Measurements from ENCODE around the gene ASPG.

ASPG gene

DNA sequence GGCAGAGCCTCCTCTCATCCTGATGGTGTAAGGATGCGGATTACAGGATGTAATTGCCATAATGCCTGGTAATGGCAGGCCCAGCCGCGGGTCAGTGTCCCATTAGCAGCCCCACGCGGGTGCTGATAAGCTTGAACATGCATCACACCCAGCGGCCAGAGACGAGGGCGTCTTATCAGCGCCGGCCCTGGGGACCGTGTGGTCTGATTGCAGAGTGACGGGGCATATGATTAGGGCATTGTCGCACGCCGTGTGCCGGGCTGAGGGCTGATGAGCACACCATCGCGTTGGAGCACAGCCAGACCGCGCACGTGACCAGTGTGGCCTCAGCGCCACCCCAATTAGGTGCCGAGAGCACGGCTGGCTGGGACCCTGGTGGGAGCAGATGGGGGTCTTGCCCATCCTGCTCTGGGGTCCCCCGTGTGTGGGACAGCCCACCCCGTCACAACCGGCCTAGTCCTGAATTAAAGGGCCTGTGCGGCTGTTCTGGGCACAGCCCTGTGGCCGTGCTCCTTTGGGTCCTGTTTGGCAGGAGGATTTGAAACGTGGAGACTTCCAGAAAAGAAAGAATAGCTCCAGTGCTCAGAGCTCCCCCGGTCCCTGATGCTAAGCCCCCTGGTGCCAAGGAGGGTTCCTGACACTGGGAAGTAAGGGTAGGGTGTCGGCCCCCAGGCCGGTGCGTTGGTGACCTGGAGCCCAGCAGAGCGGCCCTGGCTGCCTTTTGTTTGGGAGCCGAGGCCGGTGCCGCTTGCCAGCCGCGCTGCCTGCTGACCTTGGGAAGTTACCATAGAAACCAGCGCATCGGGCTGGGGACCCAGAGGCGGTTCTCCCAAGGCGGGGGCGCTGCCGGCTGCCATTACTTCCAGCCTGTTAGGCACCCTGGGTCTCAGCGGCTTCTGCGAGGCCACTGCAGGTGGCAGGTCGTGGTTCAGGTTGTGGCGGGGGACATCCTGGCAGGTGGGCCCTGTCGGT, 73.6 kb downstream of the ASPG start:
- Histone ChIP-seq H3K9me3 (ENCODE audit: control insufficient read depth, low read length) (no peaks in the 10 kb centered on the region), H3K27me3 (replicated peaks; ENCODE audit: control insufficient read depth, insufficient read depth, low read length) (peaks cover 3% of the 10 kb centered on the region), H3K9ac (ENCODE audit: low read length) (no peak overlapping the region), H3K4me3 (ENCODE audit: low read length) (no peak overlapping the region), H3K4me1 (ENCODE audit: control insufficient read depth, insufficient read depth, low read length) (no peaks in the 10 kb centered on the region), H3K36me3 (ENCODE audit: control insufficient read depth, insufficient read depth, low read length, severe bottlenecking) (no peaks in the 10 kb centered on the region)
- no peak for DNase-seq (ENCODE audit: low read depth)

DNA sequence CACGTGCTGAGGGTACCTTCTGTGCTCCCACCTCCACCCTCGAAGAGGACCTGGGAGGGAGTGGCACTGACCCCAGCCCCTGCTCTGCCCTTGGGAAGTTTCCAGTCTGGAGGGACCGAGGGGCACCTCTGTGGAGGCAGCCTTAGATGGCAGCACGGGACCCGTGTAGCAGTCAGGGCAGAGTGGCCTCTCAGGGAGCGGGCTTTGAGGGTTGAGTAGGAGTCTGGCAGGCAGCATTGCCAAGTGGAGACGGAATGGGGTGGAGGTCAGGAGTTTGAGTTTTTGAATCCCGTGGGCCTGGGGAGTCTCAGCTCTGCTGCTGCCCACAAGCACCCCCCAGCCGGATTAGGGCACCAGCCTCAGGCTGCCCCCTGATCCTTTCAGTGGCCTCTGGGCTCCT, 74.5 kb downstream of the ASPG start:
- no peak for DNase-seq (ENCODE audit: low read depth)
- H3K4me1 ChIP-seq (ENCODE audit: control insufficient read depth, insufficient read depth, low read length), result no peaks in the 10 kb centered on the region

DNA sequence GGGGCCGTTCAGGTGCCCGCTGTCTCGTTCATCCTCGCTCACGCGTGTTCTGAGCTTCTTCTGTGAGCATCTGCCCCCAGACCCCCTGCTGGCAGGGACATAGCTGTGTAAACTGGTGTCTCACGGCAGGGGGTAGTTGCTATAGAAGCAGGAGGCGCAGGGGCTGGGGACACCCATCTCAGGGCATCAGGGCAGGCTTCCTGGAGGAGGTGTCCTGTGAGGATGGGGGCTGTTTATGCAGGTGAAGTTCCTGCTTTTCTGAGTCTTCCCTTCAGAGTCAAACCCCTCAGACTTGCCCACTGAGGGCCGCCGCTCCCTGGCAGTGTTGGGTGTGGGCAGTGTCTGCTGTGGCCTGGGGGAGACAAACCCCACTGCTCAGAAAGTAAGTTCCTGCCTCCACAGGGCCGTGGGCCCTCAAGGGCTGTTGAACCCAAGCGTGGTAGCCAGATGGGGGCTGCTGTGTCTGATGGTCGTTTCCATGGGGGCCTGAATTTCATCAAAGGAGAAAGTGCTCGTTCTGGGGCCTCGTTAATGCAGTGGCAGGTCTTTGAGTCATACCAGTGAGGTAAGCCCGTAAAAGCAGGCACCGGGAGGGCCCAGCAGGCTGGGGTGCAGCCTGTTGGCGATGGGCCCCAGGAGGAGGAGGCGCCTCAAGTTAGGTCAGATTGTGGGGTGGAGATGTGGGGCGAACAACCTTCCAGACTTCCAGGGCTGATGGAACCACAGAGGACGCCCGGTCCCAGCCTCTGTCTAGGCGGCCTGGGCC, 76.3 kb downstream of the ASPG start:
- H3K9ac ChIP-seq (ENCODE audit: low read length), result no peak overlapping the region
- DNase-seq (ENCODE audit: low read depth), result no peak
- no peaks in the 10 kb centered on the region for H3K36me3 ChIP-seq (ENCODE audit: control insufficient read depth, insufficient read depth, low read length, severe bottlenecking)
- H3K4me3 ChIP-seq (ENCODE audit: low read length), result no peak overlapping the region
- no peaks in the 10 kb centered on the region for H3K4me1 ChIP-seq (ENCODE audit: control insufficient read depth, insufficient read depth, low read length)
- peaks cover 3% of the 10 kb centered on the region for H3K27me3 ChIP-seq (replicated peaks; ENCODE audit: control insufficient read depth, insufficient read depth, low read length)
- no peaks in the 10 kb centered on the region for H3K9me3 ChIP-seq (ENCODE audit: control insufficient read depth, low read length)

More for the DNA sequence above, 74.5 kb downstream of the ASPG start:
- Histone ChIP-seq H3K9ac (ENCODE audit: low read length) (no peak overlapping the region), H3K27me3 (replicated peaks; ENCODE audit: control insufficient read depth, insufficient read depth, low read length) (peaks cover 3% of the 10 kb centered on the region), H3K36me3 (ENCODE audit: control insufficient read depth, insufficient read depth, low read length, severe bottlenecking) (no peaks in the 10 kb centered on the region), H3K4me3 (ENCODE audit: low read length) (no peak overlapping the region), H3K9me3 (ENCODE audit: control insufficient read depth, low read length) (no peaks in the 10 kb centered on the region)

DNA sequence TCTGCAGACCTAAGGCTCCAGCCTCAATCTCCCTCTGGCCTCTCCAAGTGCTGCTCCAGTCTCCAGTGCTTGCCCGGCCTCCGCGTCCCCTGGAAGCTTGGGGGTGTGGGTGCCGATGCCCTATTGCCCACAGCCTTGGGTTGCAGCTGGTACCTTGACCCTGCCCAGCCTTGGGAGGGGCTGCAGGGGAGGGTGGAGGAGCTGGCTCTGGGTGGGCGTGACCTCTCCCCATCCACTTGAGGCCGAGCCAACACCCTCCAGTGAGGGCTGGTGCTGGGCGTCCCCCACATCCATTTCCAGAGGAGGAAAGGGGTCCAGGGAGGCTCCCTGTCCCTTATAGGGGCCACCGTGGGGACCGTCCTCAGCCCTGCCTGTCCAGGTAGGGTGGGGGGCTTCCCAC, 77.0 kb downstream of the ASPG start:
- DNase-seq (ENCODE audit: low read depth), result no peak
- Histone ChIP-seq H3K4me3 (ENCODE audit: low read length) (no peak overlapping the region), H3K36me3 (ENCODE audit: control insufficient read depth, insufficient read depth, low read length, severe bottlenecking) (no peaks in the 10 kb centered on the region), H3K4me1 (ENCODE audit: control insufficient read depth, insufficient read depth, low read length) (no peaks in the 10 kb centered on the region), H3K9me3 (ENCODE audit: control insufficient read depth, low read length) (no peaks in the 10 kb centered on the region), H3K9ac (ENCODE audit: low read length) (no peak overlapping the region), H3K27me3 (replicated peaks; ENCODE audit: control insufficient read depth, insufficient read depth, low read length) (peaks cover 3% of the 10 kb centered on the region)

DNA sequence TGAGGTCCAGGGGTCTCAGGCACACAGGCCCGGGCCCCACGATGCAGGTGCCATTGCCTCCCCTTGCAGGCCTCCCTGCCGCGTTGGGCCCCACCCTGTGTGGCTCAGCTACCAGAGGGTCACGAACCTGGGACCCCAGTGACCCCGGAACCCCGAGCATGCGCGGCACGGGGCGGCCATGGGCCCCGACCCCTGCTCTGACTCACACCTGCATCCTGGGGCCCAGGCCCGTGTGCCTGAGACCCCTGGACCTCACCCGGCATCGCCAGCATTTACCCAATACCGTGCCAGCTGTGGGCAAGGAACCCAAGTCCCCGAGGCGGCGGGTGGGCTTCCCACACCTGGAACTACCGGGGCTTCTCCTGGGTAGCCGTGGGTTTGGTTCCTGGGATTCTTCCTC, 78.0 kb downstream of the ASPG start:
- no peak for DNase-seq (ENCODE audit: low read depth)
- Histone ChIP-seq H3K27me3 (replicated peaks; ENCODE audit: control insufficient read depth, insufficient read depth, low read length) (peaks cover 3% of the 10 kb centered on the region), H3K36me3 (ENCODE audit: control insufficient read depth, insufficient read depth, low read length, severe bottlenecking) (no peaks in the 10 kb centered on the region), H3K4me1 (ENCODE audit: control insufficient read depth, insufficient read depth, low read length) (no peaks in the 10 kb centered on the region), H3K9ac (ENCODE audit: low read length) (no peak overlapping the region), H3K9me3 (ENCODE audit: control insufficient read depth, low read length) (no peaks in the 10 kb centered on the region), H3K4me3 (ENCODE audit: low read length) (no peak overlapping the region)

DNA sequence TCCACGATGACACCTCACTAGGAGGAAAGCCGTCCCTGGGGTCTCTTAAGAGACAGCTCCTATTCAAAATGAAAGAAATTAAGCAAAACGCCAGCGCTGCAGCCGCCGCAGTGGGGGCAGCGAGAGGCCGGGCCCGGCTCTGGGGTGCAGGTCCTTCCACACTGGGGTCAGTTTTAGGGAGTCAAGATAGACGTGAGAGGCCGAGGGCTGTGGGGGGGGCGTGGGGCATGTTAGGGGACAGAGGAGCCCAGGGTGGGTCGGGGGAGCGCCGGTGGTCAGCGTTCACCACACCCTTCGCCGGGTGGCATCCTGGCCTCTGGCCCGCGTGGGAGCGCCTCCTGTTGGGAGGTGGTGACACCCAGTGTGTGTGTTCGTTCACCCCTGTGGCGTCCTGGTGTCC, 78.5 kb downstream of the ASPG start:
- no peak for DNase-seq (ENCODE audit: low read depth)
- peaks cover 3% of the 10 kb centered on the region for H3K27me3 ChIP-seq (replicated peaks; ENCODE audit: control insufficient read depth, insufficient read depth, low read length)
- no peaks in the 10 kb centered on the region for H3K36me3 ChIP-seq (ENCODE audit: control insufficient read depth, insufficient read depth, low read length, severe bottlenecking)
- H3K9ac ChIP-seq (ENCODE audit: low read length), result no peak overlapping the region
- H3K9me3 ChIP-seq (ENCODE audit: control insufficient read depth, low read length), result no peaks in the 10 kb centered on the region
- no peaks in the 10 kb centered on the region for H3K4me1 ChIP-seq (ENCODE audit: control insufficient read depth, insufficient read depth, low read length)
- no peak overlapping the region for H3K4me3 ChIP-seq (ENCODE audit: low read length)

DNA sequence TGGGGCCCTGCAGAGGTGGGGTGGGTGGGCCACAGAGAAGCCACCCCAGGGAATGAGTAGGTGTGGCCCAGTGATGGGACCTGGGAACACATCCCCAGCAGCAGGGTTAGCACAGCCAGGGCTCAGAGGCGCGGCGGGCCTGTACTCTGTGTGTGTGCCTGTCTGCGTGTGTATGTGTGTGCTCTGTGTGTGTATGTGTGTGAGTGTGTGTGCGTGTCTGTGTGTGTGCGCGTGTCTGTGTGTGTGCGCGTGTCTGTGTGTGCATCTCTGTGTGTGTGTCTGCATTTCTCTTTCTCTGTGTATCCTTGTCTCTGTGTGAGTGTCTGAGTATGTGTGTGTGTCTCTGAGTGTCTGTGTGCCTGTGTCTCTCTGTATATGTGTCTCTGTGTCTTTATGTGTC, 79.0 kb downstream of the ASPG start:
- Histone ChIP-seq H3K4me1 (ENCODE audit: control insufficient read depth, insufficient read depth, low read length) (no peaks in the 10 kb centered on the region), H3K9me3 (ENCODE audit: control insufficient read depth, low read length) (no peaks in the 10 kb centered on the region), H3K9ac (ENCODE audit: low read length) (no peak overlapping the region), H3K4me3 (ENCODE audit: low read length) (no peak overlapping the region), H3K36me3 (ENCODE audit: control insufficient read depth, insufficient read depth, low read length, severe bottlenecking) (no peaks in the 10 kb centered on the region), H3K27me3 (replicated peaks; ENCODE audit: control insufficient read depth, insufficient read depth, low read length) (peaks cover 3% of the 10 kb centered on the region)
- no peak for DNase-seq (ENCODE audit: low read depth)

All from adipocyte (in vitro differentiated cells).